Measurements from ENCODE around the gene ARHGEF4. TPM values are rescaled to one million over a fixed set of nuclear protein-coding genes. Genes with fewer than 3 reads are reported as not detected.
A peak's percentile ranks its signal among the peaks of the same experiment; 100 is the strongest.

ARHGEF4 gene
- total RNA-seq, 1 experiment from 2014 or later, result 7.6 TPM

- Histone ChIP-seq H3K27me3 (no peaks in the 10 kb centered on the region), H3K36me3 (no peaks in the 10 kb centered on the region), H3K9me3 (no peaks in the 10 kb centered on the region), H3K4me3 (no peak overlapping the region)
- no peak for DNase-seq
Measured at GRCh38 chr2:130808482-130809268, 28.0 kb upstream of the ARHGEF4 start.

- Histone ChIP-seq H3K9me3 (no peaks in the 10 kb centered on the region), H3K27me3 (no peaks in the 10 kb centered on the region), H3K36me3 (no peaks in the 10 kb centered on the region), H3K4me3 (no peak overlapping the region)
- no peak for DNase-seq
Measured at GRCh38 chr2:130810490-130810889, 26.2 kb upstream of the ARHGEF4 start.

- DNase-seq, result no peak
- Histone ChIP-seq H3K27me3 (no peaks in the 10 kb centered on the region), H3K9me3 (no peaks in the 10 kb centered on the region), H3K4me3 (no peak overlapping the region), H3K36me3 (no peaks in the 10 kb centered on the region)
Measured at GRCh38 chr2:130813722-130814121, 23.0 kb upstream of the ARHGEF4 start.

- Histone ChIP-seq H3K36me3 (no peaks in the 10 kb centered on the region), H3K4me3 (no peak overlapping the region), H3K9me3 (no peaks in the 10 kb centered on the region), H3K27me3 (no peaks in the 10 kb centered on the region)
- no peak for DNase-seq
Measured at GRCh38 chr2:130814931-130815680, 21.6 kb upstream of the ARHGEF4 start.

GRCh38 chr2:130818809-130819208 is 17.9 kb upstream of the ARHGEF4 start:
- Histone ChIP-seq H3K9me3 (no peaks in the 10 kb centered on the region), H3K4me3 (no peak overlapping the region), H3K27me3 (no peaks in the 10 kb centered on the region), H3K36me3 (no peaks in the 10 kb centered on the region)
- DNase-seq, result no peak

- no peaks in the 10 kb centered on the region for H3K36me3 ChIP-seq
- H3K27me3 ChIP-seq, result no peaks in the 10 kb centered on the region
- H3K9me3 ChIP-seq, result no peaks in the 10 kb centered on the region
- H3K4me3 ChIP-seq, result no peak overlapping the region
- DNase-seq, result no peak
Measured at GRCh38 chr2:130819226-130819607, 17.5 kb upstream of the ARHGEF4 start.

- Histone ChIP-seq H3K9me3 (no peaks in the 10 kb centered on the region), H3K27me3 (no peaks in the 10 kb centered on the region), H3K36me3 (no peaks in the 10 kb centered on the region), H3K4me3 (no peak overlapping the region)
- DNase-seq, result no peak
Measured at GRCh38 chr2:130819608-130820278, 17.0 kb upstream of the ARHGEF4 start.

GRCh38 chr2:130820279-130820861 is 16.3 kb upstream of the ARHGEF4 start:
- H3K36me3 ChIP-seq, result no peaks in the 10 kb centered on the region
- DNase-seq, result no peak

GRCh38 chr2:130821867-130822266 is 14.8 kb upstream of the ARHGEF4 start:
- Histone ChIP-seq H3K9me3 (no peaks in the 10 kb centered on the region), H3K27me3 (no peaks in the 10 kb centered on the region), H3K36me3 (no peaks in the 10 kb centered on the region), H3K4me3 (no peak overlapping the region)
- no peak for DNase-seq

More at GRCh38 chr2:130820279-130820861, 16.3 kb upstream of the ARHGEF4 start:
- H3K4me3 ChIP-seq, result no peak overlapping the region
- H3K9me3 ChIP-seq, result no peaks in the 10 kb centered on the region
- no peaks in the 10 kb centered on the region for H3K27me3 ChIP-seq

GRCh38 chr2:130822766-130823165 is 13.9 kb upstream of the ARHGEF4 start:
- H3K27me3 ChIP-seq, result no peaks in the 10 kb centered on the region
- no peaks in the 10 kb centered on the region for H3K9me3 ChIP-seq
- H3K4me3 ChIP-seq, result no peak overlapping the region
- DNase-seq, result no peak
- H3K36me3 ChIP-seq, result no peaks in the 10 kb centered on the region

GRCh38 chr2:130823171-130823885 is 13.4 kb upstream of the ARHGEF4 start:
- Histone ChIP-seq H3K4me3 (no peak overlapping the region), H3K9me3 (no peaks in the 10 kb centered on the region), H3K27me3 (no peaks in the 10 kb centered on the region), H3K36me3 (no peaks in the 10 kb centered on the region)
- no peak for DNase-seq

- Histone ChIP-seq H3K4me3 (no peak overlapping the region), H3K36me3 (no peaks in the 10 kb centered on the region), H3K27me3 (no peaks in the 10 kb centered on the region), H3K9me3 (no peaks in the 10 kb centered on the region)
- no peak for DNase-seq
Measured at GRCh38 chr2:130823886-130824491, 12.7 kb upstream of the ARHGEF4 start.

- H3K4me3 ChIP-seq, result no peak overlapping the region
- no peaks in the 10 kb centered on the region for H3K36me3 ChIP-seq
- no peaks in the 10 kb centered on the region for H3K27me3 ChIP-seq
- peak; percentile 66 for DNase-seq
- no peaks in the 10 kb centered on the region for H3K9me3 ChIP-seq
Measured at GRCh38 chr2:130824492-130825061, 12.1 kb upstream of the ARHGEF4 start.

- H3K9me3 ChIP-seq, result no peaks in the 10 kb centered on the region
- no peaks in the 10 kb centered on the region for H3K27me3 ChIP-seq
- H3K36me3 ChIP-seq, result no peaks in the 10 kb centered on the region
- DNase-seq, result no peak
- H3K4me3 ChIP-seq, result no peak overlapping the region
Measured at GRCh38 chr2:130825231-130825965, 11.3 kb upstream of the ARHGEF4 start.

- H3K9me3 ChIP-seq, result no peaks in the 10 kb centered on the region
- no peak overlapping the region for H3K4me3 ChIP-seq
- no peaks in the 10 kb centered on the region for H3K27me3 ChIP-seq
- no peaks in the 10 kb centered on the region for H3K36me3 ChIP-seq
- DNase-seq, result no peak
Measured at GRCh38 chr2:130825966-130826253, 10.8 kb upstream of the ARHGEF4 start.

Measured in MG63 (cell line).